SK-N-MC (cell line): ENCODE data around the gene MAST2.

Source experiments
- EZH2 ChIP-seq: fragments of 200-600 bp; sonication (generic); IDR thresholded peaks from one replicate; pipeline ENCODE4 v1.6.1; 2017; ENCODE audit warnings: antibody characterized with exemption
- POLR2AphosphoS5 ChIP-seq: IDR thresholded peaks from 2 replicates; pipeline ENCODE4 v1.6.1; 2012; ENCODE audit warnings: mild to moderate bottlenecking, low read depth, low read length, borderline replicate concordance

- no peak for TF ChIP-seq EZH2
- TF ChIP-seq POLR2AphosphoS5: no peak
Measured at GRCh38 chr1:45972621-45973020, 169.2 kb downstream of the MAST2 start.
